T47D (cell line): ENCODE measurements around the gene PARVB.

Source experiments
- DNase-seq, 2 experiments: peaks; one replicate each; pipeline versions ENCODE4 v3.0.0 to v3.0.0-alpha.2; 2011 to 2012; ENCODE audit warnings: low read depth in 1 of 2, low spot score in 1 of 2
- JUND ChIP-seq: IDR thresholded peaks from 2 replicates; pipeline ENCODE4 v1.6.1; 2012; ENCODE audit warnings: low read depth
- in situ Hi-C: cut with HindIII; loops from 2 replicates; pipeline ENCODE4 v1.10.0; 2016; ENCODE audit warnings: low sequenced_read_pairs, low pct_unique_long_range_greater_than_20kb

The PARVB gene

DNA sequence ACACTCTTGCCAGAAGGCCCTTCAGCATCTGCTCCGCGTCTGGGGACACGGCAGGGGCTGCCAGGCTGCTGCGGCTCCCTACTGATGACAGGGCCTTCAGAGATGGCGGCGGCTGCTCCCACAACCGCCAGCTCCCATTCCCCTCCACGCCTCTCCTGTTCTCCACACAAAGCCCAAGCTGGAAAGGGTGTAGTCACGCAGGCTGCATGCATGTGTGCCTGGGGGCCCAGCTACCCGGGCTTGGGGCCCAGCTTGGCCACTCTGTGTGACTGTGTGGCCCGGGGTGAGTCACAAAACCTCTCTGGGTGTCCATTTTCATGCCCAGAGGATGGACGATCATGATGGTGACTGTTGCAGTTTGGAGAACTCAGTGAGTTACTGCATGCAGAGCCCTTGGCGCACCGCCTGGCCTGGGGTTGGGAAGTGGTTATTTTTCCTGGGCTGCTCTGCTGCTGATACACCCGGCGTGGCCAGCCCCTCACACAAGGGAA lies 31.7 kb upstream of the PARVB start:
- in situ Hi-C loops, result no loop called here
- DNase-seq, result no peak
- TF ChIP-seq JUND, result no peak

DNA sequence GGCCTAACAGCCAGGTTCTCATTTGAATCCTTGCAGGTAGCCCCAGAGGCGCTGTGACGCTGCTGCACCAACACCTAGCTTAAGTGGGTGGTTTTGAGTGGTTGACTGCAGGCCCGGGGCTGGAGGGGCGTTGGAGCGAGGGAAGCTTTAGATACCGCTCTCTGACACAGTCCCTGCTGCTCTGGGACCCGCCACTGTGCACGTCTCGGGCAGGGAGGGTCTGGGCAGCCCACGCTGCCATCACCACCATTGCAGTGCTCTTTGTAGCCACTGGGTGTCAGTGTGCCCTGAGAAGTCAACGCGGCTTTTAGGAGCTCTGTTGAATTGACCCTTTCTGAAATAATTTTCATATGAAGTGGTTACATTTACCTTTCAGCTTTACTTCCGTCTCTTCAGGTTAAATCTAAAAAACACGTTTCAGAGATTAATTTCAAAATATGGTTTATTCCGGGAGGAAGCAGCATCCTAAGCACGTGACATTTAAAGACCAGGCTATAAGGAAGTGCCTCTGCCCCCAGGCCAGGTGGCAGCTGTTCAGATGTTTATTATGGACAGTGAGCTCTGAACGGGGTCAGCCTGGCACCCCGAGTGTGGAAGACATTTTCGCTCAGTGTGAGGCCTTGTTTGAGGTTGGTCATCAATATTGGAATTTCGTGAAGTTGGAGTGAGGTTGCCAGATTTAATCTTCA lies 30.9 kb upstream of the PARVB start:
- no peak for TF ChIP-seq JUND
- peak; percentile 31 to 53 for DNase-seq
- in situ Hi-C loops, result no loop called here

DNA sequence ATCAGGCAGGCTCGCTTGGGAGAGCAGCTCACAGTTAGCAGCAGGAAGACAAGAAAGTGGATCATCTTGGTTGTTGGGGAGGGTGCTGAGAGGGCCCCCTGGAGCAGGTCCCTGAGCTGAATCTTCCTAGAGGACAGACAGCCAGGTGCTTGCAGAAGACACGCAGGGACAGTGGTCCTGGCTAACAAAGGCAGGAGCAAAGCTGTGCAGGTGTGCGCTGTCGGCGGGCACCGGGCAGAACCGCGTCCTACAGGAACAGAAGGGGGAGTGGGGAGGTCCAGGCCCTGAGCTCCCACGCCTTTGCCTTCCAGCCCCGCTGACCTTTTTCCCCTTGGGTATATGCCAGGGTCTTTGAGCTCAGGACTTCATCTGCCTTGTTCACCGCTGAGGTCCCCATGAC lies 30.1 kb upstream of the PARVB start:
- no peak for TF ChIP-seq JUND
- DNase-seq, result no peak
- in situ Hi-C loops, result no loop called here

DNA sequence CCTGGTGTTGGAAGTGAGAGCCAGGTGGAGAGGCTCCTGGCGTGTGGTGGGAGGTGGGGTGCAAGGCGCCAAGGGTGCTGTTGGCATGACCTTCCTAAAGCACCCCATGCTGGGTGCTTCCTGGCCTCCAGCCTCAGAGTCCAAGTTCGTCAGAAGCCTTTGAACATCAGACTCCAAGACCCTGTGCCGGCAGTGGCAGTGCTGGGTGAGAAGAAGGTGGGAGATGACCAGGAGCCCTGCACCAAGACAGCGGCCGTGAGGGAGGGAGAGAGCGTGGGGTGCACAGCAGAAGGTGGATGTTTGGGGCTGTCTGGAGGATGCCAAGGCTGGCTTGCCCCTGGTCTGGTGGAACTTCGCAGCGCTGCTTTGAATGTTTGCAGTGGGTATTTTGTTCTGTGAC lies 29.7 kb upstream of the PARVB start:
- no peak for TF ChIP-seq JUND
- DNase-seq, result no peak
- in situ Hi-C loops, result no loop called here

GRCh38 chr22:43995057-43995685 lies 28.9 kb upstream of the PARVB start:
- in situ Hi-C loops, result no loop called here
- TF ChIP-seq JUND, result no peak
- no peak for DNase-seq

DNA sequence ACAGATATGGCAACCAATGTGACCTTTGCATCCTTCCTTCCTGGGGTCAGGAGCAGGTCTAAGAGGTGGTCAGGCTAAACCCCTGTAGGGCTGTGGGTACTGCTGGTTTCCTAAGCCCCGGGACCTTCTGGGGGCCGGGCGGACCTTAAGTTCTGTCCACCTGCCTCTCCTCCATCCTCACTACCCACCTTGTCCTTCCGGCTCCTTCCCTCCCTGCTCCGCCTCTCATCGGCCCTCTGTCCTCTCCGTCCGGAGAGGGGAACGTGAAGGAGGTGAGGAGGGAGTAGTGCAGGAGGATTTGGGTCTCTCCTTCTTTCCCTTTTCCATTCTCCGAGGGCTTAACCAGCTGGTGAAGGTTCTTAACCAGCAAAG lies 28.3 kb upstream of the PARVB start:
- no peak for DNase-seq
- in situ Hi-C loops, result no loop called here
- TF ChIP-seq JUND, result no peak

DNA sequence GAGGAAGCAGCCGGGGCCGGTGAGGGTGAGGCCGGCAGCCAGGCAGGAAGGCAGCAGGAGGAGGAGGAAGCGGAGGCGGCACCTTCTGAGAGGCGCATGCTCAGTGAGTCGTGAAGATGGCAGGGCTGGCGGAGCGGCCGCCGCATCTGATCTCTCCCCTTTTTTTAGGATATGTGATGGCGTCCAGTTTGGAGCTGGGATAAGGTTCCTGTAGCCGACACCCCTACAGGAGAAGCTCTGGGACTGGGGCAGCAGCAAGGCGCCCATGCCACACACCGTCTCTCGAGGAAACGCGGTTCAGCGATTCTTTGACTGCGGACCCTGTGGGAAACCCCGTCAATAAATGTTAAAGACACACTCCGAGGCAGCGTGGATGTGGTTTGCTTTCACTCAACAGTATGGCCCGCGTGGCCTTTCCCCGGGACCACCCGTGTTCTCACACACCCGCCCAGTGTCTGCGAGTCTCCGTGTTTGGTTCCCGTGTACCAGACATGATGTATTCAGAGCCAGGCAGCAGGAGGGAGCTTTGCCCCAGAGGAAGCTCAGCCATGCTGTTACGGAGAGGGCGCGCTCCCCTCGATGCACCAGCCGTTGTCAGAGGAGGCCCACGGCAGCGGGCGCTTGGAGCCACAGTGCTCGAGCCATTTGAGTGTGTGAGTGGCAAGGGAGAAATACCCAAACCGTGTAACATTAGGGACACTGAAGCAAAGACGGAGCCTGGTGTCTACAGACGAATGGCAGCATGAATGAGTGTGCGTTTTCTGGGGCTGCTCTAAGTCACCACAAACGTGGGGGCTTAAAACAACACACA lies 27.7 kb upstream of the PARVB start:
- DNase-seq, result no peak
- in situ Hi-C loops, result no loop called here
- no peak for TF ChIP-seq JUND

GRCh38 chr22:43996981-43997265 lies 27.2 kb upstream of the PARVB start:
- in situ Hi-C loops, result no loop called here
- no peak for TF ChIP-seq JUND
- DNase-seq, result no peak

- in situ Hi-C loops, result no loop called here
- no peak for DNase-seq
- TF ChIP-seq JUND, result no peak
Observed at GRCh38 chr22:43998679-43999264, 25.3 kb upstream of the PARVB start.

GRCh38 chr22:43999378-43999777 lies 24.7 kb upstream of the PARVB start:
- no peak for TF ChIP-seq JUND
- in situ Hi-C loops, result no loop called here
- DNase-seq, result no peak

GRCh38 chr22:44000123-44000522 lies 24.0 kb upstream of the PARVB start:
- no peak for TF ChIP-seq JUND
- in situ Hi-C loops, result no loop called here
- DNase-seq, result no peak

DNA sequence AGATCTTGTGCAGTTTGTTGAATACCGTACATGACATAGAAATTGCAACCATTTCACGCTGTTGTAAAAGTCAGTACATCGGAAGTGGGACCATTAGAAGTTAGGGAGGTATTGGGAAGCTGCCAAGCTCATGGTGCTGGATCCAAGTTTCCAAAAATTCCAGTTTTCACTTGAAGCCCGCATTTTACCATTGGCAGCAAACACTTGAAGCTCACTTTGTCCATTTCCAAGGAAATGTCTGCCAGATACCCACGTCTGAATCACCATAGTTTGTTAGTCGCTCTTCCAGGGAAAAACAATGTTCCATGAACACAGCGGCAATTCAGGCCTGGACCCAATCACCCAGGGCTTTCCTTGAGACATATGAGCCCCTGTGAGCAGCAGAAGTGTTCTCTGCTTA lies 22.6 kb upstream of the PARVB start:
- no peak for TF ChIP-seq JUND
- no peak for DNase-seq
- in situ Hi-C loops, result no loop called here

GRCh38 chr22:44002324-44002723 lies 21.8 kb upstream of the PARVB start:
- in situ Hi-C loops, result no loop called here
- DNase-seq, result no peak

More at GRCh38 chr22:44002324-44002723, 21.8 kb upstream of the PARVB start:
- no peak for TF ChIP-seq JUND
